Measurements from ENCODE around the gene PAK6.

PAK6 gene

GRCh38 chr15:40238532-40239403 is at the start of gene PAK6:
Gene PAK6, plus strand, starts transcription at chr15:40239063. Its CDS starts 25,723 bp downstream, at chr15:40264786.
- peak in 1 of 3 experiments; percentile 13 for DNase-seq (ENCODE audit: low read depth in 3 of 3)

- DNase-seq (ENCODE audit: low read depth in 3 of 3): no peak
Measured at GRCh38 chr15:40190591-40190990, 48.3 kb upstream of the PAK6 start.

- no peak for DNase-seq (ENCODE audit: low read depth in 3 of 3)
Measured at GRCh38 chr15:40192942-40193341, 45.9 kb upstream of the PAK6 start.

GRCh38 chr15:40197434-40197833 is 41.4 kb upstream of the PAK6 start:
- DNase-seq (ENCODE audit: low read depth in 3 of 3): no peak

GRCh38 chr15:40198355-40199085 is 40.3 kb upstream of the PAK6 start:
- no peak for DNase-seq (ENCODE audit: low read depth in 3 of 3)

GRCh38 chr15:40204100-40204499 is 34.8 kb upstream of the PAK6 start:
- no peak for DNase-seq (ENCODE audit: low read depth in 3 of 3)

- no peak for DNase-seq (ENCODE audit: low read depth in 3 of 3)
Measured at GRCh38 chr15:40217166-40217824, 21.6 kb upstream of the PAK6 start.

GRCh38 chr15:40219801-40220200 is 19.1 kb upstream of the PAK6 start:
- no peak for DNase-seq (ENCODE audit: low read depth in 3 of 3)

GRCh38 chr15:40222131-40222530 is 16.7 kb upstream of the PAK6 start:
- no peak for DNase-seq (ENCODE audit: low read depth in 3 of 3)

GRCh38 chr15:40226736-40227135 is 12.1 kb upstream of the PAK6 start:
- no peak for DNase-seq (ENCODE audit: low read depth in 3 of 3)

GRCh38 chr15:40229316-40229715 is 9.5 kb upstream of the PAK6 start:
- no peak for DNase-seq (ENCODE audit: low read depth in 3 of 3)

- DNase-seq (ENCODE audit: low read depth in 3 of 3): no peak
Measured at GRCh38 chr15:40229956-40230355, 8.9 kb upstream of the PAK6 start.

GRCh38 chr15:40232625-40233070 is 6.2 kb upstream of the PAK6 start:
- no peak for DNase-seq (ENCODE audit: low read depth in 3 of 3)

- DNase-seq (ENCODE audit: low read depth in 3 of 3): no peak
Measured at GRCh38 chr15:40233727-40234577, 4.9 kb upstream of the PAK6 start.

GRCh38 chr15:40234783-40235182 is 4.1 kb upstream of the PAK6 start:
- DNase-seq (ENCODE audit: low read depth in 3 of 3): no peak

GRCh38 chr15:40235201-40235885 is 3.5 kb upstream of the PAK6 start:
- no peak for DNase-seq (ENCODE audit: low read depth in 3 of 3)

GRCh38 chr15:40239404-40239692 is 485 bp downstream of the PAK6 start:
- DNase-seq (ENCODE audit: low read depth in 3 of 3): no peak

GRCh38 chr15:40239693-40240618 is 1.1 kb downstream of the PAK6 start:
- no peak for DNase-seq (ENCODE audit: low read depth in 3 of 3)

GRCh38 chr15:40240619-40241221 is 1.9 kb downstream of the PAK6 start:
- DNase-seq (ENCODE audit: low read depth in 3 of 3): no peak
